ENCODE results near the gene FAM53A. TPM values are rescaled to one million over a fixed set of nuclear protein-coding genes. Genes with fewer than 3 reads are reported as not detected.

FAM53A gene
- total RNA-seq, 1 experiment from 2014 or later: 1.7 TPM

GRCh38 chr4:1670279-1670678, 13.8 kb downstream of the FAM53A start:
- DNase-seq (ENCODE audit: low read depth, low spot score): no peak
- in situ Hi-C loops (cut with HindIII; ENCODE audit: low pct_unique_long_range_greater_than_20kb, low sequenced_read_pairs): no loop called here

- in situ Hi-C loops (cut with HindIII; ENCODE audit: low pct_unique_long_range_greater_than_20kb, low sequenced_read_pairs): no loop called here
- DNase-seq (ENCODE audit: low read depth, low spot score): no peak
Measured at GRCh38 chr4:1669850-1670249, 14.3 kb downstream of the FAM53A start.

- in situ Hi-C loops (cut with HindIII; ENCODE audit: low pct_unique_long_range_greater_than_20kb, low sequenced_read_pairs): no loop called here
- no peak for DNase-seq (ENCODE audit: low read depth, low spot score)
Measured at GRCh38 chr4:1669270-1669669, 14.8 kb downstream of the FAM53A start.

GRCh38 chr4:1668488-1668840, 15.6 kb downstream of the FAM53A start:
- in situ Hi-C loops (cut with HindIII; ENCODE audit: low pct_unique_long_range_greater_than_20kb, low sequenced_read_pairs): no loop called here
- no peak for DNase-seq (ENCODE audit: low read depth, low spot score)

GRCh38 chr4:1667273-1667672, 16.8 kb downstream of the FAM53A start:
- DNase-seq (ENCODE audit: low read depth, low spot score): no peak
- in situ Hi-C loops (cut with HindIII; ENCODE audit: low pct_unique_long_range_greater_than_20kb, low sequenced_read_pairs): no loop called here

- in situ Hi-C loops (cut with HindIII; ENCODE audit: low pct_unique_long_range_greater_than_20kb, low sequenced_read_pairs): no loop called here
- no peak for DNase-seq (ENCODE audit: low read depth, low spot score)
Measured at GRCh38 chr4:1666391-1666790, 17.7 kb downstream of the FAM53A start.

GRCh38 chr4:1664141-1664540, 20.0 kb downstream of the FAM53A start:
- DNase-seq (ENCODE audit: low read depth, low spot score): no peak
- in situ Hi-C loops (cut with HindIII; ENCODE audit: low pct_unique_long_range_greater_than_20kb, low sequenced_read_pairs): no loop called here

GRCh38 chr4:1663549-1663948, 20.6 kb downstream of the FAM53A start:
- in situ Hi-C loops (cut with HindIII; ENCODE audit: low pct_unique_long_range_greater_than_20kb, low sequenced_read_pairs): no loop called here
- no peak for DNase-seq (ENCODE audit: low read depth, low spot score)

- in situ Hi-C loops (cut with HindIII; ENCODE audit: low pct_unique_long_range_greater_than_20kb, low sequenced_read_pairs): no loop called here
- DNase-seq (ENCODE audit: low read depth, low spot score): peak; percentile 22
Measured at GRCh38 chr4:1661695-1662094, 22.4 kb downstream of the FAM53A start.

- in situ Hi-C loops (cut with HindIII; ENCODE audit: low pct_unique_long_range_greater_than_20kb, low sequenced_read_pairs): no loop called here
Measured at GRCh38 chr4:1660948-1661677, 23.0 kb downstream of the FAM53A start.

GRCh38 chr4:1659104-1660043, 24.7 kb downstream of the FAM53A start:
- in situ Hi-C loops (cut with HindIII; ENCODE audit: low pct_unique_long_range_greater_than_20kb, low sequenced_read_pairs): no loop called here

More at GRCh38 chr4:1660948-1661677, 23.0 kb downstream of the FAM53A start:
- no peak for DNase-seq (ENCODE audit: low read depth, low spot score)

GRCh38 chr4:1658581-1658980, 25.5 kb downstream of the FAM53A start:
- DNase-seq (ENCODE audit: low read depth, low spot score): no peak
- in situ Hi-C loops (cut with HindIII; ENCODE audit: low pct_unique_long_range_greater_than_20kb, low sequenced_read_pairs): no loop called here

More at GRCh38 chr4:1659104-1660043, 24.7 kb downstream of the FAM53A start:
- no peak for DNase-seq (ENCODE audit: low read depth, low spot score)

- no peak for DNase-seq (ENCODE audit: low read depth, low spot score)
- in situ Hi-C loops (cut with HindIII; ENCODE audit: low pct_unique_long_range_greater_than_20kb, low sequenced_read_pairs): no loop called here
Measured at GRCh38 chr4:1658146-1658545, 26.0 kb downstream of the FAM53A start.

GRCh38 chr4:1656986-1657385, 27.1 kb downstream of the FAM53A start:
- DNase-seq (ENCODE audit: low read depth, low spot score): no peak
- in situ Hi-C loops (cut with HindIII; ENCODE audit: low pct_unique_long_range_greater_than_20kb, low sequenced_read_pairs): no loop called here

- DNase-seq (ENCODE audit: low read depth, low spot score): no peak
- in situ Hi-C loops (cut with HindIII; ENCODE audit: low pct_unique_long_range_greater_than_20kb, low sequenced_read_pairs): no loop called here
Measured at GRCh38 chr4:1656132-1656531, 28.0 kb downstream of the FAM53A start.

- no peak for DNase-seq (ENCODE audit: low read depth, low spot score)
- in situ Hi-C loops (cut with HindIII; ENCODE audit: low pct_unique_long_range_greater_than_20kb, low sequenced_read_pairs): no loop called here
Measured at GRCh38 chr4:1655676-1656075, 28.4 kb downstream of the FAM53A start.

GRCh38 chr4:1655081-1655480, 29.0 kb downstream of the FAM53A start:
- DNase-seq (ENCODE audit: low read depth, low spot score): no peak
- in situ Hi-C loops (cut with HindIII; ENCODE audit: low pct_unique_long_range_greater_than_20kb, low sequenced_read_pairs): no loop called here

- in situ Hi-C loops (cut with HindIII; ENCODE audit: low pct_unique_long_range_greater_than_20kb, low sequenced_read_pairs): no loop called here
- no peak for DNase-seq (ENCODE audit: low read depth, low spot score)
Measured at GRCh38 chr4:1654216-1654955, 29.7 kb downstream of the FAM53A start.
